Measurements from ENCODE around the gene HYAL4. TPM values are rescaled to one million over a fixed set of nuclear protein-coding genes. Genes with fewer than 3 reads are reported as not detected.

Gene HYAL4
- total RNA-seq, 4 donors from 2014 or later: not detected

- H3K27ac ChIP-seq: no peak within 1 kb of the TSS
- no peaks in the 10 kb centered on the region for H3K9me3 ChIP-seq
- in situ Hi-C loops (cut with MboI; ENCODE audit: low pct_ligation_motif_present in 1 of 4, low pct_unique_long_range_greater_than_20kb in 1 of 4, low sequenced_read_pairs in 3 of 4) (no loop called here), intact Hi-C loops (cut with DNase I; ENCODE audit: low total_unique reads) (no loop called here)
- H3K36me3 ChIP-seq: no peaks in the 10 kb centered on the region
- no peak within 1 kb of the TSS for H3K4me3 ChIP-seq
- H3K27me3 ChIP-seq: no peaks in the 10 kb centered on the region
- no peak for DNase-seq
- peaks cover 0 to 9% (median 0%) of the 10 kb centered on the region in 4 donors for H3K4me1 ChIP-seq
- TF ChIP-seq POLR2A (IDR thresholded peaks at IDR 0.05): no peak
- TF ChIP-seq CTCF (IDR thresholded peaks at IDR 0.05): no peak
- no peak for TF ChIP-seq POLR2AphosphoS5 (IDR thresholded peaks at IDR 0.05)
- no peak for TF ChIP-seq EP300 (IDR thresholded peaks at IDR 0.05; ENCODE audit: low read depth)
Measured at GRCh38 chr7:123924941-123925340, 80.0 kb downstream of the HYAL4 start, which contains the start of gene SPAM1. SPAM1 (plus strand) TSS chr7:123925241; CDS start chr7:123953571, 28,330 bp downstream.

Other genes starting within 250 kb of the HYAL4 start
- not detected for gene ASB15, start 243.3 kb upstream of the HYAL4 start, total RNA-seq
- gene LMOD2, start 189.3 kb upstream of the HYAL4 start, total RNA-seq: under 1 TPM in 1 of 4 donors, not detected in 3; 0.41 TPM
- 10 to 100 TPM; 30.1 to 97.8 (median 65.7) TPM for gene WASL, start 96.2 kb upstream of the HYAL4 start, total RNA-seq
- not detected for gene SPAM1, start 80.1 kb downstream of the HYAL4 start, total RNA-seq
- under 1 TPM in 1 of 4 donors, not detected in 3; 0.55 TPM for gene TMEM229A, start 187.9 kb downstream of the HYAL4 start, total RNA-seq